GM23248 (cell line): ENCODE results near the gene MRGPRG. TPM values are rescaled to one million over a fixed set of nuclear protein-coding genes. Genes with fewer than 3 reads are reported as not detected.

Experiments used
- DNase-seq: peaks from one replicate; pipeline ENCODE4 v3.0.0-alpha.2; 2015
- H2AFZ ChIP-seq: fragments of 200-600 bp; sonication (generic); 2 replicates; pipeline ENCODE4 v1.6.1; 2016; ENCODE audit warnings: antibody characterized with exemption
- H3F3A ChIP-seq: fragments of 200-600 bp; sonication (generic); 2 replicates; pipeline ENCODE4 v1.6.1; 2016; ENCODE audit warnings: mild to moderate bottlenecking, antibody characterized with exemption, mixed run types; ENCODE audit not compliant: insufficient read depth
- H3K27ac ChIP-seq: fragments of 200-600 bp; sonication (generic); 2 replicates; pipeline ENCODE4 v1.5.1; 2016; ENCODE audit warnings: mild to moderate bottlenecking
- H3K27me3 ChIP-seq: fragments of 200-600 bp; sonication (generic); replicated peaks from 2 replicates; pipeline ENCODE4 v1.6.1; 2016; ENCODE audit warnings: mild to moderate bottlenecking; ENCODE audit not compliant: insufficient read depth
- H3K36me3 ChIP-seq: fragments of 200-600 bp; sonication (generic); 2 replicates; pipeline ENCODE4 v1.6.1; 2016; ENCODE audit warnings: low read depth, mild to moderate bottlenecking
- H3K4me1 ChIP-seq: fragments of 200-600 bp; sonication (generic); 2 replicates; pipeline ENCODE4 v1.6.1; 2016; ENCODE audit warnings: mild to moderate bottlenecking; ENCODE audit not compliant: insufficient read depth
- H3K4me2 ChIP-seq: fragments of 200-600 bp; sonication (generic); one replicate; pipeline ENCODE4 v1.6.1; 2016; ENCODE audit warnings: mild to moderate bottlenecking; ENCODE audit not compliant: unreplicated experiment
- H3K4me3 ChIP-seq: fragments of 200-600 bp; sonication (generic); 2 replicates; pipeline ENCODE4 v1.5.1; 2016; ENCODE audit warnings: mild to moderate bottlenecking
- H3K79me2 ChIP-seq: fragments of 200-600 bp; sonication (generic); 2 replicates; pipeline ENCODE4 v1.6.1; 2016; ENCODE audit warnings: mild to moderate bottlenecking; ENCODE audit not compliant: insufficient read depth
- H3K9ac ChIP-seq: fragments of 200-600 bp; sonication (generic); 2 replicates; pipeline ENCODE4 v1.6.1; 2016; ENCODE audit warnings: mild to moderate bottlenecking
- H3K9me2 ChIP-seq: fragments of 200-600 bp; sonication (generic); 2 replicates; pipeline ENCODE4 v1.6.1; 2016; ENCODE audit warnings: mixed run types, mild to moderate bottlenecking, moderate library complexity; ENCODE audit not compliant: insufficient read depth
- H3K9me3 ChIP-seq: fragments of 200-600 bp; sonication (generic); one replicate; pipeline ENCODE4 v1.6.1; 2017; ENCODE audit warnings: low read depth
- H4K20me1 ChIP-seq: fragments of 200-600 bp; sonication (generic); 2 replicates; pipeline ENCODE4 v1.6.0; 2016; ENCODE audit not compliant: insufficient read depth
- EZH2 ChIP-seq: fragments of 200-600 bp; sonication (generic); IDR thresholded peaks from 2 replicates; pipeline ENCODE4 v1.6.1; 2018; ENCODE audit warnings: antibody characterized with exemption, mild to moderate bottlenecking; ENCODE audit not compliant: insufficient read depth, poor library complexity, severe bottlenecking
- EZH2phosphoT487 ChIP-seq: fragments of 200-600 bp; sonication (generic); IDR thresholded peaks from 2 replicates; pipeline ENCODE4 v1.6.1; 2018; ENCODE audit warnings: antibody characterized with exemption, moderate library complexity, mild to moderate bottlenecking, low read depth; ENCODE audit not compliant: insufficient read depth
- WGBS, 2 experiments: methylation state at CpG; one replicate each; pipeline ENCODE4 v1.1.6; 2015 to 2017; ENCODE audit warnings: low lambda C conversion rate in 2 of 2, low coverage in 1 of 2; ENCODE audit errors: missing lambda C conversion rate in 2 of 2; 5-methylcytosine and 5-hydroxymethylcytosine counted together
- in situ Hi-C: fragments of 300-500 bp; cut with MboI; formaldehyde crosslinking; loops from 2 replicates; pipeline ENCODE4 v1.15.0; 2020
- polyA plus RNA-seq: library from polyadenylated mRNA; unstranded; fragments of >200 nt; fragmentation: Nextera tagmentation; extraction: Ambion mirVana; gene quantifications from 2 replicates; pipeline ENCODE4 v1.2.1, GENCODE V29; 2016
- total RNA-seq: library from RNA; depleted of rRNA; stranded (reverse); fragments of >200 nt; shearing (Covaris generic); gene quantifications from 2 replicates; pipeline ENCODE4 v1.2.3, GENCODE V29; 2014

MRGPRG gene
- total and polyA plus RNA-seq, 2 experiments from 2014 or later = not detected

- Histone ChIP-seq H3K79me2 (no peaks in the 10 kb centered on the region), H3K4me2 (no peak overlapping the region), H3K27ac (peak overlapping the region; percentile 68), H3K4me3 (no peak overlapping the region), H3K9ac (peak overlapping the region; percentile 33; the same call in 1 of the 2 replicates), H4K20me1 (no peaks in the 10 kb centered on the region), H3K36me3 (no peaks in the 10 kb centered on the region), H3K9me3 (no peaks in the 10 kb centered on the region), H3F3A (peaks cover 13% of the 10 kb centered on the region), H3K9me2 (0 out of 2 replicates have a peak, but pooled peaks cover 3% of the 10 kb centered on the region), H2AFZ (no peak overlapping the region), H3K4me1 (peaks cover 13% of the 10 kb centered on the region), H3K27me3 (no peaks in the 10 kb centered on the region; the same call in 1 of the 2 replicates)
- TF ChIP-seq EZH2 (no peak), EZH2phosphoT487 (no peak)
- peak; percentile 50 for DNase-seq
- 30 to 31% methylated on average over 2 of the region's 2 CpGs for WGBS, 2 experiments
- in situ Hi-C loops = no loop called here
Observed at GRCh38 chr11:3178349-3178748, 40.3 kb downstream of the MRGPRG start.

GRCh38 chr11:3177931-3178330, 40.7 kb downstream of the MRGPRG start:
- peaks cover 13% of the 10 kb centered on the region for H3F3A ChIP-seq
- no peak overlapping the region for H2AFZ ChIP-seq
- H3K27me3 ChIP-seq = no peaks in the 10 kb centered on the region; the same call in 1 of the 2 replicates
- in situ Hi-C loops = no loop called here
- no peaks in the 10 kb centered on the region for H3K79me2 ChIP-seq
- H3K9me2 ChIP-seq = 0 out of 2 replicates have a peak, but pooled peaks cover 3% of the 10 kb centered on the region
- H3K9me3 ChIP-seq = no peaks in the 10 kb centered on the region
- H3K36me3 ChIP-seq = no peaks in the 10 kb centered on the region
- WGBS, 2 experiments = 53% methylated on average over 2 of the region's 2 CpGs
- peak; percentile 68 for DNase-seq
- no peak overlapping the region for H3K4me2 ChIP-seq
- no peak overlapping the region for H3K4me3 ChIP-seq
- H3K9ac ChIP-seq = peak overlapping the region; percentile 33; the same call in 1 of the 2 replicates
- H4K20me1 ChIP-seq = no peaks in the 10 kb centered on the region
- H3K27ac ChIP-seq = peak overlapping the region; percentile 68
- TF ChIP-seq EZH2phosphoT487 (no peak), EZH2 (no peak)
- H3K4me1 ChIP-seq = peaks cover 13% of the 10 kb centered on the region

GRCh38 chr11:3176487-3176886, 42.1 kb downstream of the MRGPRG start:
- DNase-seq = no peak
- no peak overlapping the region for H2AFZ ChIP-seq
- H3F3A ChIP-seq = peaks cover 13% of the 10 kb centered on the region
- H3K4me1 ChIP-seq = peaks cover 13% of the 10 kb centered on the region
- no peak overlapping the region for H3K27ac ChIP-seq
- TF ChIP-seq EZH2phosphoT487 (no peak), EZH2 (no peak)
- no peak overlapping the region for H3K4me3 ChIP-seq
- H3K36me3 ChIP-seq = no peaks in the 10 kb centered on the region
- 0 out of 2 replicates have a peak, but pooled peaks cover 3% of the 10 kb centered on the region for H3K9me2 ChIP-seq
- no peaks in the 10 kb centered on the region; the same call in 1 of the 2 replicates for H3K27me3 ChIP-seq
- no peaks in the 10 kb centered on the region for H3K79me2 ChIP-seq
- no peaks in the 10 kb centered on the region for H4K20me1 ChIP-seq
- in situ Hi-C loops = no loop called here
- no peak overlapping the region for H3K9ac ChIP-seq
- no peak overlapping the region for H3K4me2 ChIP-seq
- no peaks in the 10 kb centered on the region for H3K9me3 ChIP-seq

- no peaks in the 10 kb centered on the region for H4K20me1 ChIP-seq
- no peak for DNase-seq
- no peaks in the 10 kb centered on the region for H3K9me3 ChIP-seq
- peaks cover 13% of the 10 kb centered on the region for H3F3A ChIP-seq
- H3K9me2 ChIP-seq = 0 out of 2 replicates have a peak, but pooled peaks cover 3% of the 10 kb centered on the region
- no peak for TF ChIP-seq EZH2
- TF ChIP-seq EZH2phosphoT487 = no peak
- no peaks in the 10 kb centered on the region for H3K79me2 ChIP-seq
- no peak overlapping the region for H3K9ac ChIP-seq
- H3K4me2 ChIP-seq = no peak overlapping the region
- H3K36me3 ChIP-seq = no peaks in the 10 kb centered on the region
- in situ Hi-C loops = no loop called here
- no peaks in the 10 kb centered on the region for H3K27me3 ChIP-seq
- no peak overlapping the region for H2AFZ ChIP-seq
- peaks cover 15% of the 10 kb centered on the region for H3K4me1 ChIP-seq
- no peak overlapping the region for H3K27ac ChIP-seq
- H3K4me3 ChIP-seq = no peak overlapping the region
Observed at GRCh38 chr11:3175194-3175593, 43.4 kb downstream of the MRGPRG start.

DNA sequence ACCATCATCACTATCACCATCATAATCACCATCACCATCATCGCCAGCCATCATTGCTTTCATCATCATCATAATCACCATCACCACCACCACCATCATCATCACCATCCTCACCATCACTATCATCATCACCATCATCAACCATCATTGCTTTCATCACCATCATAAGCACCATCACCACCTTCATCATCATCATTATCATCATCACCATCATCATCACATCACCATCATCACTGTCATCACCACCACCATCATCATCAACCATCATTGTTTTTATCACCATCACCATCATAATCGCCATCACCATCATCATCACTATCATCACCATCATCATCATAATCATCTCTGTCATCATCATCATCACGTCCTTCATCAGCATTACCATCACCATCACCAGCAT, 44.2 kb downstream of the MRGPRG start:
- Histone ChIP-seq H3K27me3 (no peaks in the 10 kb centered on the region), H3K4me1 (peaks cover 20% of the 10 kb centered on the region), H3K36me3 (no peaks in the 10 kb centered on the region), H4K20me1 (no peaks in the 10 kb centered on the region), H3K4me3 (no peak overlapping the region), H3K27ac (no peak overlapping the region), H3F3A (peaks cover 17% of the 10 kb centered on the region), H3K4me2 (no peak overlapping the region), H3K79me2 (no peaks in the 10 kb centered on the region), H2AFZ (no peak overlapping the region), H3K9ac (no peak overlapping the region), H3K9me3 (no peaks in the 10 kb centered on the region), H3K9me2 (0 out of 2 replicates have a peak, but pooled peaks cover 3% of the 10 kb centered on the region)
- in situ Hi-C loops = no loop called here
- no peak for DNase-seq
- no peak for TF ChIP-seq EZH2
- TF ChIP-seq EZH2phosphoT487 = no peak
- WGBS, 2 experiments = 61 to 82% methylated on average over 3 of the region's 3 CpGs
